DOHH2 (cell line): ENCODE results near the gene C1GALT1.

Experiments used
- CTCF ChIP-seq: fragments of 200-600 bp; sonication (generic); IDR thresholded peaks from one replicate; pipeline ENCODE4 v1.5.1; 2014; ENCODE audit warnings: antibody characterized with exemption, mild to moderate bottlenecking, low read depth, low read length; ENCODE audit not compliant: poor library complexity, severe bottlenecking
- EZH2phosphoT487 ChIP-seq: fragments of 200-600 bp; sonication (generic); IDR thresholded peaks from 2 replicates; pipeline ENCODE4 v1.6.1; 2017; ENCODE audit warnings: borderline replicate concordance, mild to moderate bottlenecking, antibody characterized with exemption, low read length, moderate library complexity, mixed read lengths

GRCh38 chr7:7157887-7158271 lies 24.5 kb upstream of the C1GALT1 start:
- no peak for TF ChIP-seq CTCF
- TF ChIP-seq EZH2phosphoT487, result no peak
